Adrenal gland (tissue), 12 donors: ENCODE results near the gene DIP2C. TPM values are rescaled to one million over a fixed set of nuclear protein-coding genes. Genes with fewer than 3 reads are reported as not detected.

Experiments
- DNase-seq, 7 donors: peaks; one replicate each; pipeline ENCODE4 v3.0.0-alpha.2; 2019 to 2020
- H3K27ac ChIP-seq, 5 donors: fragments of 200-600 bp; sonication (generic) in 4 of 5; 1 replicate in 3 of 5; 2 replicates in 2 of 5; pipeline versions ENCODE4 v1.5.1 to v1.8.0; 2016 to 2020; ENCODE audit warnings: mild to moderate bottlenecking in 1 of 5
- H3K27me3 ChIP-seq: fragments of 200-600 bp; 2 replicates; pipeline ENCODE4 v1.8.0; 2021
- H3K36me3 ChIP-seq, 2 donors: fragments of 200-600 bp; replicated peaks in 1 of 2; 1 replicate in 1 of 2; 2 replicates in 1 of 2; pipeline versions ENCODE4 v1.5.1 to v1.8.0; 2018 to 2022
- H3K4me1 ChIP-seq, 2 donors: fragments of 200-600 bp; replicated peaks in 1 of 2; 1 replicate in 1 of 2; 2 replicates in 1 of 2; pipeline versions ENCODE4 v1.5.1 to v1.8.0; 2018 to 2021
- H3K4me3 ChIP-seq, 4 donors: fragments of 200-600 bp; sonication (generic) in 3 of 4; one replicate each; pipeline ENCODE4 v1.5.1; 2016 to 2018
- H3K9me3 ChIP-seq, 3 donors: fragments of 200-600 bp; sonication (generic) in 1 of 3; replicated peaks in 1 of 3; 1 replicate in 2 of 3; 2 replicates in 1 of 3; pipeline versions ENCODE4 v1.5.1 to v1.8.0; 2016 to 2021
- POLR2A ChIP-seq, 2 donors: fragments of 450-650 bp; IDR thresholded peaks; one replicate each; pipeline ENCODE4 v1.6.1; 2017; ENCODE audit warnings: antibody characterized with exemption in 2 of 2, mild to moderate bottlenecking in 2 of 2, moderate library complexity in 1 of 2
- WGBS, 4 donors: extraction: QIAGEN DNeasy Blood & Tissue Kit in 2 of 4; methylation state at CpG; one replicate each; pipeline versions ENCODE4 v1.1.5 to v1.1.7; 2013 to 2017; 5-methylcytosine and 5-hydroxymethylcytosine counted together
- intact Hi-C, 2 donors: fragments of 100-400 bp; cut with DNase I; formaldehyde crosslinking; loops; one replicate each; pipeline versions ENCODE4 v1.14.1 to v1.15.0; 2022 to 2023
- polyA plus RNA-seq, 3 donors: library from polyadenylated mRNA; stranded (reverse); fragments of 200-250 nt in 2 of 3; fragments of 350-450 nt in 1 of 3; fragmentation: Illumina TruSeq in 1 of 3; extraction: RNeasy Lipid Tissue Mini Kit (QIAGEN cat#74804) in 1 of 3; gene quantifications; one replicate each; pipeline ENCODE4 v1.2.3, GENCODE V29; 2013 to 2014
- total RNA-seq, 9 donors: library from RNA; depleted of rRNA in 4 of 9; stranded (reverse); fragments of >200 nt in 4 of 9; fragments of 120-200 nt in 1 of 9; fragmentation: NEBNext Ultra II Directional in 1 of 9; extraction: Animal tissue kit (Norgen Biotek cat#: 25700) in 1 of 9; gene quantifications; one replicate each; pipeline versions ENCODE4 v1.1.0 to v1.2.4, GENCODE V29; 2013 to 2023
- TF ChIP-seq, protein P1 (sequence below), 6 experiments: fragments of 450-650 bp in 4 of 6; fragments of 200-600 bp in 2 of 6; sonication (generic) in 1 of 6; IDR thresholded peaks; 1 replicate in 5 of 6; 2 replicates in 1 of 6; pipeline versions ENCODE4 v1.5.1 to v1.8.0; 2016 to 2021; ENCODE audit warnings: antibody characterized with exemption in 6 of 6, mild to moderate bottlenecking in 2 of 6, moderate library complexity in 1 of 6
- donor health status: healthy with polysubstance abuse.
- donor health status: Bipolar disorder and iron deficiency.
- donor health status: DM: yes; HTN: yes; CAD: no.
- donor health status: DM: no; HTN: no; CAD: no.
- donor health status: DM: no; HTN: no; CAD: no.
- donor health status: DM: yes; HTN: yes; CAD: no.

Gene DIP2C
- total and polyA plus RNA-seq, 12 donors = 4.8 to 23.9 (median 19.7) TPM

DNA sequence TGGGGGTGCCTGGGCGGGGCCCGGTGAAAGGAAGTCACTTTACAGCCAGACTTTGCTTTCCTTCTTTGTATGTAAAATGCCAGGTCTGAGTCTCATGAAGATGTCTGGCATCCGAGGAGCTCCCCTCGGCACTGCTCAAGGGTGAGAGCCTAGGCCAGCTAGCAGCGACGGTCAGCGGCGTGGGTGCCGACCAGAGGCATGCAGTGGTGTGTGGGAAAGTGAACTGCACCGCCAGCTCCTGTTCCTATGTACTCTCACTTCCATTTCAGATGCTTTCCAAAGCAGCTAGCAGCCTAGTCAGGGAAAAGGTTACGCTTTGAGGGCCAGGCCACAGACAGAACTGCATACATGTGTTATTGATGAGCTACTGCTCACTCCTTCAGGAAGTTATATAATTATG is 381.4 kb downstream of the DIP2C start:
- peaks cover 0 to 7% of the 10 kb centered on the region in 2 donors for H3K36me3 ChIP-seq
- H3K4me3 ChIP-seq = no peak overlapping the region
- H3K27me3 ChIP-seq = no peaks in the 10 kb centered on the region
- DNase-seq = peak in 5 of 7 donors; percentile 32 to 63 (median 51)
- intact Hi-C loops = no loop called here
- H3K9me3 ChIP-seq = no peaks in the 10 kb centered on the region
- WGBS, 4 donors = 61 to 88% (median 81%) methylated on average over 9 to 11 of the region's 11 CpGs
- peaks cover 12 to 13% of the 10 kb centered on the region in 2 donors for H3K4me1 ChIP-seq
- peak overlapping the region; percentile 47 to 84 (median 59) for H3K27ac ChIP-seq
- no peak for TF ChIP-seq POLR2A (IDR thresholded peaks at IDR 0.05)
- TF ChIP-seq, protein P1, sequence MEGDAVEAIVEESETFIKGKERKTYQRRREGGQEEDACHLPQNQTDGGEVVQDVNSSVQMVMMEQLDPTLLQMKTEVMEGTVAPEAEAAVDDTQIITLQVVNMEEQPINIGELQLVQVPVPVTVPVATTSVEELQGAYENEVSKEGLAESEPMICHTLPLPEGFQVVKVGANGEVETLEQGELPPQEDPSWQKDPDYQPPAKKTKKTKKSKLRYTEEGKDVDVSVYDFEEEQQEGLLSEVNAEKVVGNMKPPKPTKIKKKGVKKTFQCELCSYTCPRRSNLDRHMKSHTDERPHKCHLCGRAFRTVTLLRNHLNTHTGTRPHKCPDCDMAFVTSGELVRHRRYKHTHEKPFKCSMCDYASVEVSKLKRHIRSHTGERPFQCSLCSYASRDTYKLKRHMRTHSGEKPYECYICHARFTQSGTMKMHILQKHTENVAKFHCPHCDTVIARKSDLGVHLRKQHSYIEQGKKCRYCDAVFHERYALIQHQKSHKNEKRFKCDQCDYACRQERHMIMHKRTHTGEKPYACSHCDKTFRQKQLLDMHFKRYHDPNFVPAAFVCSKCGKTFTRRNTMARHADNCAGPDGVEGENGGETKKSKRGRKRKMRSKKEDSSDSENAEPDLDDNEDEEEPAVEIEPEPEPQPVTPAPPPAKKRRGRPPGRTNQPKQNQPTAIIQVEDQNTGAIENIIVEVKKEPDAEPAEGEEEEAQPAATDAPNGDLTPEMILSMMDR (IDR thresholded peaks at IDR 0.05) = no peak

DNA sequence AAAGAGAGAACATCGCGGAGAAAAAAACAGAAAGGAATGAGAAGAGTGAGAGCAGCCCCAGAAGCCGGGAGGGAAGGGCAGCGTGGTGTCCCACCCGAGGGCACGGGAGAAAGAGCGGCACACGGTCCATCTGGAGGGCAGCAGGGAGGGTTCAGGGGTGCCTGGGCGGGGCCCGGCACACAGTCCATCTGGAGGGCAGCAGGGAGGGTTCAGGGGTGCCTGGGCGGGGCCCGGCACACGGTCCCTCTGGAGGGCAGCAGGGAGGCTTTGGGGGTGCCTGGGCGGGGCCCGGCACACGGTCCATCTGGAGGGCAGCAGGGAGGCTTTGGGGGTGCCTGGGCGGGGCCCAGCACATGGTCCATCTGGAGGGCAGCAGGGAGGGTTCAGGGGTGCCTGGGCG is 381.8 kb downstream of the DIP2C start:
- H3K4me1 ChIP-seq = peaks cover 12 to 13% of the 10 kb centered on the region in 2 donors
- H3K27me3 ChIP-seq = no peaks in the 10 kb centered on the region
- 91 to 96% (median 93%) methylated on average over 14 to 18 of the region's 18 CpGs for WGBS, 4 donors
- TF ChIP-seq, protein P1 (IDR thresholded peaks at IDR 0.05) = no peak
- TF ChIP-seq POLR2A (IDR thresholded peaks at IDR 0.05) = no peak
- H3K36me3 ChIP-seq = peaks cover 0 to 7% of the 10 kb centered on the region in 2 donors
- no peaks in the 10 kb centered on the region for H3K9me3 ChIP-seq
- peak in 1 of 7 donors; percentile 31 for DNase-seq
- intact Hi-C loops = no loop called here
- H3K27ac ChIP-seq = peak overlapping the region in 3 of 5 donors; percentile 53 to 84 (median 73)
- no peak overlapping the region for H3K4me3 ChIP-seq

- Histone ChIP-seq H3K27me3 (no peaks in the 10 kb centered on the region), H3K27ac (no peak overlapping the region), H3K9me3 (no peaks in the 10 kb centered on the region), H3K4me3 (no peak overlapping the region), H3K4me1 (peaks cover 12 to 13% of the 10 kb centered on the region in 2 donors), H3K36me3 (peaks cover 0 to 7% of the 10 kb centered on the region in 2 donors)
- 45 to 56% (median 52%) methylated on average over 7 to 8 of the region's 8 CpGs for WGBS, 4 donors
- TF ChIP-seq POLR2A (IDR thresholded peaks at IDR 0.05) = no peak
- TF ChIP-seq, protein P1 (IDR thresholded peaks at IDR 0.05) = no peak
- DNase-seq = peak in 5 of 7 donors; percentile 32 to 63 (median 60)
- intact Hi-C loops = no loop called here
Measured at GRCh38 chr10:306675-307185, 382.7 kb downstream of the DIP2C start.

DNA sequence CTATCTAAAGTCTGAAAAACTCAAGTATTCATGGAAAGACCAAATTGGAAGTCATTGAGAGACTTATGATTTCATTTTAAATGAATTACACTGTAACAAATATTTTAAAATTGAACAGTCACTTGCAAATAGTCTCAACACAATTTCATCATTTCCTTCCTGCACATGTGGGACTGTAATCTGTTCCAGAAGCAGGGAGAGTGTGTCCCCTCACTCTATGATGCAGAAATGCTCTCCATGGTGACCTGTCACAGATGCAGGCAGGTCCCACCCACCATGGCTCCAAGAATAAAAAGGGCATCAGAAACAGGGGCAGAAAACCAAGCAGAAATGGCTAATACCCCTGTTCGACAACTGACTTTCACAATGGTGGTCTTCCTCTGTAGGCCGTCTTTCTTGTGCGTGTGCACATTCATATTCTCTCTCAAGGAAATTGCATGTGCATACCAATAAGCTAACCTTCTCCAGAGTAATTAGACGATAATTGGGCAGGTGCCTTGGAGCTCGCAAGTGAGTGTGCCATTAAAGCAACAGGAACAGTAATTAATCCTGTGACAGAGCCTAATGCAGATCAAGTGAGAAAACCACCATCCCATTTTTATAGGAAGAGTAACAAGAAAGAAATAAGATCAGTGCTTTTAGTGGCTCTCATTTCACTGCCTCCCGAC is 383.3 kb downstream of the DIP2C start:
- no peaks in the 10 kb centered on the region for H3K9me3 ChIP-seq
- H3K4me3 ChIP-seq = no peak overlapping the region
- TF ChIP-seq, protein P1 (IDR thresholded peaks at IDR 0.05) = no peak
- TF ChIP-seq POLR2A (IDR thresholded peaks at IDR 0.05) = no peak
- no peak overlapping the region for H3K27ac ChIP-seq
- WGBS, 4 donors = 79 to 84% (median 81%) methylated on average over 6 of the region's 6 CpGs
- H3K27me3 ChIP-seq = no peaks in the 10 kb centered on the region
- peaks cover 12 to 13% of the 10 kb centered on the region in 2 donors for H3K4me1 ChIP-seq
- peaks cover 0 to 7% of the 10 kb centered on the region in 2 donors for H3K36me3 ChIP-seq
- DNase-seq = no peak
- intact Hi-C loops = no loop called here
